Transverse colon (tissue), 4 donors: Measurements from ENCODE around the gene CUTA. TPM values are rescaled to one million over a fixed set of nuclear protein-coding genes. Genes with fewer than 3 reads are reported as not detected.

Experiments
- DNase-seq: peaks from one replicate; pipeline ENCODE4 v3.0.0-alpha.2; 2019
- H3K27ac ChIP-seq, 4 donors: fragments of 200-600 bp; sonication (generic); 2 replicates each; pipeline ENCODE4 v1.5.1; 2016 to 2018; ENCODE audit warnings: inconsistent platforms in 4 of 4
- H3K27me3 ChIP-seq: fragments of 200-600 bp; sonication (generic); 2 replicates; pipeline ENCODE4 v1.5.1; 2017; ENCODE audit warnings: inconsistent platforms
- H3K36me3 ChIP-seq, 4 donors: fragments of 200-600 bp; sonication (generic); 2 replicates each; pipeline ENCODE4 v1.5.1; 2017 to 2019; ENCODE audit warnings: inconsistent platforms in 4 of 4
- H3K4me1 ChIP-seq, 4 donors: fragments of 200-600 bp; sonication (generic); 2 replicates each; pipeline ENCODE4 v1.5.1; 2017 to 2020; ENCODE audit warnings: inconsistent platforms in 4 of 4
- H3K4me3 ChIP-seq, 4 donors: fragments of 200-600 bp; sonication (generic); 1 replicate in 1 of 4; 2 replicates in 3 of 4; pipeline versions ENCODE4 v1.5.1 to v1.6.1; 2017 to 2019; ENCODE audit warnings: inconsistent platforms in 4 of 4
- H3K9me3 ChIP-seq, 2 donors: fragments of 200-600 bp; sonication (generic); 2 replicates each; pipeline ENCODE4 v1.5.1; 2017 to 2019; ENCODE audit warnings: inconsistent platforms in 2 of 2
- EP300 ChIP-seq: sonication (generic); formaldehyde crosslinking; IDR thresholded peaks from one replicate; pipeline ENCODE4 v1.6.1; 2017; ENCODE audit warnings: antibody characterized with exemption, low read depth
- POLR2A ChIP-seq: fragments of 450-650 bp; IDR thresholded peaks from one replicate; pipeline ENCODE4 v1.6.1; 2016; ENCODE audit warnings: antibody characterized with exemption, mild to moderate bottlenecking, moderate library complexity
- POLR2AphosphoS5 ChIP-seq, 3 donors: sonication (generic); formaldehyde crosslinking; IDR thresholded peaks; one replicate each; pipeline ENCODE4 v1.6.1; 2016; ENCODE audit warnings: antibody characterized with exemption in 3 of 3
- WGBS, 2 donors: methylation state at CpG; one replicate each; pipeline ENCODE4 v1.1.5; 2018; ENCODE audit warnings: low coverage in 1 of 2; 5-methylcytosine and 5-hydroxymethylcytosine counted together
- in situ Hi-C, 4 donors: fragments of 200-750 bp; cut with MboI; loops; one replicate each; pipeline versions ENCODE4 v1.15.0 to v1.15.1; 2017; ENCODE audit warnings: low sequenced_read_pairs in 3 of 4, low pct_ligation_motif_present in 1 of 4, low pct_unique_long_range_greater_than_20kb in 1 of 4
- intact Hi-C: fragments of 100-400 bp; cut with DNase I; formaldehyde crosslinking; loops from one replicate; pipeline ENCODE4 v1.15.1; 2023; ENCODE audit warnings: low total_unique reads
- total RNA-seq, 4 donors: library from RNA; depleted of rRNA; stranded (reverse); fragments of >200 nt; gene quantifications; one replicate each; pipeline ENCODE4 v1.1.0, GENCODE V29; 2016
- TF ChIP-seq, protein P1 (sequence below), 5 experiments: fragments of 200-600 bp in 3 of 5; fragments of 450-650 bp in 2 of 5; sonication (generic) in 3 of 5; IDR thresholded peaks; 1 replicate in 2 of 5; 2 replicates in 3 of 5; pipeline ENCODE4 v1.5.1; 2016 to 2017; ENCODE audit warnings: antibody characterized with exemption in 5 of 5, inconsistent platforms in 3 of 5, mild to moderate bottlenecking in 2 of 5, moderate library complexity in 1 of 5

The CUTA gene
- total RNA-seq = 100 to 1,000 TPM in 2 of 4 donors, 10 to 100 TPM in 2; 18.9 to 134 (median 91.3) TPM

- in situ Hi-C loops = loop anchor here in 1 of 4 donors (25.0 kb wide), 1 partner anchor 456 kb away; the partner anchor contains the start of genes BRD2 and HLA-DMA
- peaks cover 19 to 50% (median 34%) of the 10 kb centered on the region in 4 donors for H3K4me1 ChIP-seq
These were observed at the start of gene CUTA for GRCh38 chr6:33417903-33418689. TSS of gene CUTA (minus strand) at chr6:33418107. CDS start at chr6:33418000, 107 bp downstream.

GRCh38 chr6:33467091-33467490 lies 49.2 kb upstream of the CUTA start:
- DNase-seq = no peak
- no peaks in the 10 kb centered on the region for H3K4me1 ChIP-seq
- in situ Hi-C loops = no loop called here
- WGBS, 2 donors = 71 to 81% methylated on average over 6 to 7 of the region's 7 CpGs
- no peaks in the 10 kb centered on the region for H3K9me3 ChIP-seq
- H3K27ac ChIP-seq = no peak overlapping the region
- H3K27me3 ChIP-seq = no peaks in the 10 kb centered on the region
- H3K36me3 ChIP-seq = no peaks in the 10 kb centered on the region
- intact Hi-C loops = no loop called here
- TF ChIP-seq POLR2A = no peak
- TF ChIP-seq EP300 = no peak
- TF ChIP-seq, protein P1, sequence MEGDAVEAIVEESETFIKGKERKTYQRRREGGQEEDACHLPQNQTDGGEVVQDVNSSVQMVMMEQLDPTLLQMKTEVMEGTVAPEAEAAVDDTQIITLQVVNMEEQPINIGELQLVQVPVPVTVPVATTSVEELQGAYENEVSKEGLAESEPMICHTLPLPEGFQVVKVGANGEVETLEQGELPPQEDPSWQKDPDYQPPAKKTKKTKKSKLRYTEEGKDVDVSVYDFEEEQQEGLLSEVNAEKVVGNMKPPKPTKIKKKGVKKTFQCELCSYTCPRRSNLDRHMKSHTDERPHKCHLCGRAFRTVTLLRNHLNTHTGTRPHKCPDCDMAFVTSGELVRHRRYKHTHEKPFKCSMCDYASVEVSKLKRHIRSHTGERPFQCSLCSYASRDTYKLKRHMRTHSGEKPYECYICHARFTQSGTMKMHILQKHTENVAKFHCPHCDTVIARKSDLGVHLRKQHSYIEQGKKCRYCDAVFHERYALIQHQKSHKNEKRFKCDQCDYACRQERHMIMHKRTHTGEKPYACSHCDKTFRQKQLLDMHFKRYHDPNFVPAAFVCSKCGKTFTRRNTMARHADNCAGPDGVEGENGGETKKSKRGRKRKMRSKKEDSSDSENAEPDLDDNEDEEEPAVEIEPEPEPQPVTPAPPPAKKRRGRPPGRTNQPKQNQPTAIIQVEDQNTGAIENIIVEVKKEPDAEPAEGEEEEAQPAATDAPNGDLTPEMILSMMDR (IDR thresholded peaks at IDR 0.05) = no peak
- no peak overlapping the region for H3K4me3 ChIP-seq

More at GRCh38 chr6:33417903-33418689, at the start of gene CUTA:
- Histone ChIP-seq H3K4me3 (peak within 1 kb of the TSS; percentile 60 to 75 (median 72)), H3K36me3 (peaks cover 0 to 24% (median 7%) of the 10 kb centered on the region in 4 donors), H3K27me3 (no peaks in the 10 kb centered on the region), H3K9me3 (no peaks in the 10 kb centered on the region), H3K27ac (peak within 1 kb of the TSS; percentile 91 to 96 (median 94))
- peak; percentile 99 for DNase-seq
- TF ChIP-seq EP300 (no peak), POLR2AphosphoS5 (IDR thresholded peaks at IDR 0.05) (peak; percentile 84 to 90 (median 87)), POLR2A (peak; percentile 75)
- TF ChIP-seq, protein P1 (IDR thresholded peaks at IDR 0.05) = peak in 2 of 5 experiments; percentile 20 to 42
- intact Hi-C loops = loop anchor here (5.0 to 10.0 kb wide), 2 partner anchors 103 to 1629 kb away; partner anchors contain the start of genes TAPBP and ZBTB22
- WGBS, 2 donors = 0 to 1% methylated on average over 1 to 35 of the region's 51 CpGs

DNA sequence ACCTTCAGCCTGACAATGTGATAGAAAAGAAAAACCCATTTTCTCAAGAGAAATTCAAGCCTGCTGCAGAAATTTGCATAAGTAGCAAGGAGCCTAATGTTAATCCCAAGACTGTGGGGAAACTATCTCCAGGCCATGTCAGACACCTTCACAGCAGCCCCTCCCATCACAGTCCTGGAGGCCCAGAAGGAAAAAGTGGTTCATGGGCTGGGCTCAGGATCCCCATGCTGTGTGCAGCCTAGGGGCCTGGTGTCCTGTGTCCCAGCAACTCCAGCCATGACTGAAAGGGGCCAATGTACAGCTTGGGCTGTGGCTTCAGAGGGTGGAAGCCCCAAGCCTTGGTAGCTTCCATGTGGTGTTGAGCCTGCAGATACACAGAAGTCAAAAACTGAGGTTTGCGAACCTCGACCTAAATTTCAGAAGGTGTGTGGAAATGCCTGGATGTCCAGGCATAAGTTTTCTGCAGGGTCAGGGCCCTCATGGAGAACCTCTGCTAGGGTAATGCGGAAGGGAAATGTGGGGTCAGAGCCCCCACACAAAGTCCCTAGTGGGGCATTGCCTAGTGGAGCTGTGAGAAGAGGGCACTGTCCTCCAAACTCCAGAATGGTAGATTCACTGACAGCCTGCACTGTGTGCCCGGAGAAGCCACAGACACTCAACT lies 48.3 kb upstream of the CUTA start:
- in situ Hi-C loops (no loop called here), intact Hi-C loops (no loop called here)
- H3K27me3 ChIP-seq = no peaks in the 10 kb centered on the region
- no peaks in the 10 kb centered on the region for H3K4me1 ChIP-seq
- no peak for DNase-seq
- H3K4me3 ChIP-seq = no peak overlapping the region
- H3K9me3 ChIP-seq = no peaks in the 10 kb centered on the region
- H3K36me3 ChIP-seq = no peaks in the 10 kb centered on the region
- 90% methylated on average over 4 of the region's 4 CpGs; no CpG with 5 or more reads in 1 of the 2 donors for WGBS, 2 donors
- H3K27ac ChIP-seq = no peak overlapping the region
- no peak for TF ChIP-seq EP300
- TF ChIP-seq POLR2A = no peak
- TF ChIP-seq, protein P1 (IDR thresholded peaks at IDR 0.05) = no peak
- TF ChIP-seq POLR2AphosphoS5 (IDR thresholded peaks at IDR 0.05) = no peak

- WGBS, 2 donors = 85 to 92% methylated on average over 2 of the region's 2 CpGs
- intact Hi-C loops = no loop called here
- H3K27me3 ChIP-seq = no peaks in the 10 kb centered on the region
- H3K4me3 ChIP-seq = no peak overlapping the region
- H3K4me1 ChIP-seq = peaks cover 0 to 10% (median 8%) of the 10 kb centered on the region in 4 donors
- TF ChIP-seq POLR2A (no peak), POLR2AphosphoS5 (IDR thresholded peaks at IDR 0.05) (no peak), EP300 (no peak)
- TF ChIP-seq, protein P1 (IDR thresholded peaks at IDR 0.05) = no peak
- no peaks in the 10 kb centered on the region for H3K9me3 ChIP-seq
- no peak overlapping the region for H3K27ac ChIP-seq
- no peaks in the 10 kb centered on the region for H3K36me3 ChIP-seq
- in situ Hi-C loops = no loop called here
- DNase-seq = no peak
These were observed 41.3 kb upstream of the CUTA start for GRCh38 chr6:33459226-33459625.
